Nephron progenitor cell (in vitro differentiated cells): ENCODE data around the gene HENMT1.
"Not testable (repeated sequence)": the region's sequence is repeated elsewhere in the genome, so short reads cannot be mapped to it uniquely, and the experiment has no call there.

Experiments
- DNase-seq: peaks from one replicate; pipeline ENCODE4 v3.0.0; 2021
- H3K27ac Mint-ChIP-seq: 2 replicates; pipeline ENCODE4 v1.8.0; 2021; ENCODE audit warnings: mild to moderate bottlenecking, moderate library complexity, mixed read lengths
- H3K27me3 Mint-ChIP-seq: 2 replicates; pipeline ENCODE4 v1.8.0; 2021; ENCODE audit warnings: mild to moderate bottlenecking, low read depth, mixed read lengths; ENCODE audit not compliant: poor library complexity
- H3K36me3 Mint-ChIP-seq: 2 replicates; pipeline ENCODE4 v1.8.0; 2021; ENCODE audit warnings: low read depth, mixed read lengths
- H3K4me1 Mint-ChIP-seq: 2 replicates; pipeline ENCODE4 v1.8.0; 2021; ENCODE audit warnings: mixed read lengths
- H3K4me3 Mint-ChIP-seq: 2 replicates; pipeline ENCODE4 v1.8.0; 2021; ENCODE audit warnings: mild to moderate bottlenecking, moderate library complexity, mixed read lengths
- H3K9me3 Mint-ChIP-seq: 2 replicates; pipeline ENCODE4 v1.8.0; 2021; ENCODE audit warnings: mild to moderate bottlenecking, moderate library complexity, mixed read lengths
- TF ChIP-seq, protein P1 (sequence below): fragments of 200-600 bp; sonication (generic); IDR thresholded peaks from 2 replicates; pipeline ENCODE4 v1.5.0; 2021; ENCODE audit warnings: antibody characterized with exemption

HENMT1 gene

DNA sequence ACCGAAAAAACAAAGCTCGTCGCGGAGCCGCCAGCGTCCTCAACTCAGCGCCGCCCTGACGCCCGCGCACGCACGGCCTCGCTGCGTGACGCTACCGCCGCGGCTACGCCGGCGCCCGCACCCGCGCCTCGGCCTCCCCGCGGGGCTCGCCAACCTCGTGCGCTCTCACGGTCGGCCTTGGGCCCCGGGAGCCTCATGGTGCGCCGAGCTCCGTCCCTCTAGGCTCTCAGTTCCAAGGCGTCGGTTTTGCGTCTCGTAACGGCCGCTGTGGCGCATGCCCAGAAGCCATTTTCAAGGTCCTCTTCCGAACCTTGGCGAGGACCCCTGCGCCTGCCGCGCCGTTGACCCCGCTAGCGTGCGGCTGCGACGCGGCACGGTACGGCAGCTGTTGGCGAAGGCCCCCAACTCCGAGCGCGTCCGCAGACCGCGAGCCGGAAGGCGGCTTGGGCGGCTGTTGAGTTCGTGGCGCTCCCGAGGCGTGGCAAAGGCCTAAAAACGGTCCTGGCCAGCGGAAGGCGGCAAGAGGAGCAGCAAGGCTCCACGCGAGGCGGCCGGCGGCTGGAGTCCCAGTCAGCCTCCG, at the start of gene HENMT1:
HENMT1 (minus strand) TSS at position 64 of the 580 bp plus-strand sequence. CDS start 1,209 bp downstream, outside the sequence.
- Mint-ChIP-seq H3K36me3 (no peaks in the 10 kb centered on the region), H3K27ac (no peak within 1 kb of the TSS), H3K4me3 (peak within 1 kb of the TSS; percentile 71), H3K27me3 (peaks cover 58% of the 10 kb centered on the region), H3K4me1 (no peaks in the 10 kb centered on the region), H3K9me3 (peaks cover 15% of the 10 kb centered on the region)
- DNase-seq = peak; percentile 74
- TF ChIP-seq, protein P1, sequence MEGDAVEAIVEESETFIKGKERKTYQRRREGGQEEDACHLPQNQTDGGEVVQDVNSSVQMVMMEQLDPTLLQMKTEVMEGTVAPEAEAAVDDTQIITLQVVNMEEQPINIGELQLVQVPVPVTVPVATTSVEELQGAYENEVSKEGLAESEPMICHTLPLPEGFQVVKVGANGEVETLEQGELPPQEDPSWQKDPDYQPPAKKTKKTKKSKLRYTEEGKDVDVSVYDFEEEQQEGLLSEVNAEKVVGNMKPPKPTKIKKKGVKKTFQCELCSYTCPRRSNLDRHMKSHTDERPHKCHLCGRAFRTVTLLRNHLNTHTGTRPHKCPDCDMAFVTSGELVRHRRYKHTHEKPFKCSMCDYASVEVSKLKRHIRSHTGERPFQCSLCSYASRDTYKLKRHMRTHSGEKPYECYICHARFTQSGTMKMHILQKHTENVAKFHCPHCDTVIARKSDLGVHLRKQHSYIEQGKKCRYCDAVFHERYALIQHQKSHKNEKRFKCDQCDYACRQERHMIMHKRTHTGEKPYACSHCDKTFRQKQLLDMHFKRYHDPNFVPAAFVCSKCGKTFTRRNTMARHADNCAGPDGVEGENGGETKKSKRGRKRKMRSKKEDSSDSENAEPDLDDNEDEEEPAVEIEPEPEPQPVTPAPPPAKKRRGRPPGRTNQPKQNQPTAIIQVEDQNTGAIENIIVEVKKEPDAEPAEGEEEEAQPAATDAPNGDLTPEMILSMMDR = no peak

GRCh38 chr1:108708691-108709660, 48.1 kb upstream of the HENMT1 start:
- TF ChIP-seq, protein P1 = no peak
- Mint-ChIP-seq H3K27me3 (peaks cover 28% of the 10 kb centered on the region), H3K9me3 (no peaks in the 10 kb centered on the region), H3K36me3 (no peaks in the 10 kb centered on the region), H3K4me1 (no peaks in the 10 kb centered on the region), H3K27ac (no peak overlapping the region), H3K4me3 (no peak overlapping the region)
- no peak for DNase-seq

DNA sequence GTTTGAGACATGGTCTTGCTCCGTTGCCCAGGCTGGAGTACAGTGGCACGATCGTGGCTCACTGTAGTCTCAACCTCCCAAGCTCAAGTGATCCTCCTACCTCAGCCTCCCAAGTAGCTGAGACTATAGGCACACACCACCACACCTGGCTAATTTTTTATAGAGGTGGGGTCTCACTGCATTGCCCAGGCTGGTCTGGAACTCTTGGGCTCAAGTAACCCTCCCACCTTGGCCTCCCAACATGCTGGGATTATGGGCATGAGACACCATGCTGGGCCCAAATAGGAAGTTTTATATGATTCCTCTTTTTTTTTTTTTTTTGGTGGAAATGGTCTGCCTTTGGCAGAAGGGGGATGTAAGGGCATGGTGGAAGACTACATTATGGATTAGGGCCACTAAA, 45.8 kb upstream of the HENMT1 start:
- no peak for DNase-seq
- Mint-ChIP-seq H3K4me1 (no peaks in the 10 kb centered on the region), H3K4me3 (no peak overlapping the region), H3K27me3 (peaks cover 25% of the 10 kb centered on the region), H3K27ac (no peak overlapping the region), H3K36me3 (peaks cover 13% of the 10 kb centered on the region), H3K9me3 (no peaks in the 10 kb centered on the region)
- TF ChIP-seq, protein P1 = no peak

GRCh38 chr1:108704496-108704895, 43.6 kb upstream of the HENMT1 start:
- no peak overlapping the region for H3K4me3 Mint-ChIP-seq
- H3K27me3 Mint-ChIP-seq = peaks cover 20% of the 10 kb centered on the region
- H3K4me1 Mint-ChIP-seq = no peaks in the 10 kb centered on the region
- TF ChIP-seq, protein P1 = no peak
- H3K27ac Mint-ChIP-seq = no peak overlapping the region
- no peak for DNase-seq
- peaks cover 34% of the 10 kb centered on the region for H3K36me3 Mint-ChIP-seq
- H3K9me3 Mint-ChIP-seq = no peaks in the 10 kb centered on the region

- peaks cover 19% of the 10 kb centered on the region for H3K27me3 Mint-ChIP-seq
- no peak overlapping the region for H3K27ac Mint-ChIP-seq
- TF ChIP-seq, protein P1 = no peak
- no peak overlapping the region for H3K4me3 Mint-ChIP-seq
- no peak for DNase-seq
- no peaks in the 10 kb centered on the region for H3K4me1 Mint-ChIP-seq
- H3K36me3 Mint-ChIP-seq = peaks cover 40% of the 10 kb centered on the region
- no peaks in the 10 kb centered on the region for H3K9me3 Mint-ChIP-seq
Measured at GRCh38 chr1:108703939-108704338, 43.0 kb upstream of the HENMT1 start.

GRCh38 chr1:108702109-108702508, 41.2 kb upstream of the HENMT1 start:
- H3K27me3 Mint-ChIP-seq, H3K27ac Mint-ChIP-seq, H3K4me3 Mint-ChIP-seq, H3K4me1 Mint-ChIP-seq, H3K9me3 Mint-ChIP-seq, DNase-seq: not testable (repeated sequence)
- H3K36me3 Mint-ChIP-seq = peaks cover 58% of the 10 kb centered on the region
